ENCODE results near the gene TMEM132C. TPM values are rescaled to one million over a fixed set of nuclear protein-coding genes. Genes with fewer than 3 reads are reported as not detected.

Gene TMEM132C
- total and polyA plus RNA-seq, 2 experiments from 2014 or later, result not detected

DNA sequence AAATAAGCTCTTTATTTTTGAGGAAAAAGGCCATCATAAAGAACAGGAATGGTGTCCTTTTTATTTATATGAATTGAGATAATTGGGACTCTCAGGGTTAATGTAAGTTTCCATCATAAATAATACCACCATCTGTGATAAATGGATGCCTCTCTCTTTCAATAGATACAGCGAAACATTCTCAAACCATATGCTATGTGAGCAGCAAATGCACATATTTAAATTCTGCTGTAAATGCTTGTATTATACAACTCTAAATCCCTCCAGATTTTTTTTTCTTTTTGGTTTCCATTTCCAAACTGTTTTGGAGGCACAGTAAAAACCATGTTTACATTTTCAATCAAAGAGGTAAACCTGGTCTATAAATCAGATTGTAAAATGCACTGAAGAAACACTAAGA, 132.3 kb downstream of the TMEM132C start:
- Histone ChIP-seq H3K36me3 (ENCODE audit: insufficient read depth) (peaks cover 3% of the 10 kb centered on the region; the same call in 1 of the 2 replicates), H3F3A (replicated peaks; ENCODE audit: low read depth) (no peaks in the 10 kb centered on the region), H4K20me1 (replicated peaks; ENCODE audit: insufficient read depth) (no peaks in the 10 kb centered on the region), H3K9me2 (ENCODE audit: insufficient read depth) (no peaks in the 10 kb centered on the region), H3K27me3 (ENCODE audit: insufficient read depth) (no peaks in the 10 kb centered on the region), H3K4me1 (ENCODE audit: insufficient read depth) (no peaks in the 10 kb centered on the region), H3K4me3 (no peak overlapping the region), H2AFZ (no peak overlapping the region), H3K4me2 (no peak overlapping the region), H3K27ac (ENCODE audit: low read depth) (no peak overlapping the region), H3K79me2 (replicated peaks; ENCODE audit: insufficient read depth) (no peaks in the 10 kb centered on the region)
- Mint-ChIP-seq H3K27me3 (ENCODE audit: insufficient read depth, low read depth, poor library complexity) (peaks cover 3% of the 10 kb centered on the region), H3K4me3 (no peak overlapping the region), H3K36me3 (ENCODE audit: low read depth) (peaks cover 34% of the 10 kb centered on the region), H3K4me1 (no peaks in the 10 kb centered on the region), H3K27ac (no peak overlapping the region), H3K9me3 (peaks cover 98% of the 10 kb centered on the region)
- no peak for ATAC-seq
- DNase-seq (ENCODE audit: low spot score), result no peak
- TF ChIP-seq CREB1 (CRISPR knock-in tag; IDR thresholded peaks at IDR 0.05; ENCODE audit: low read depth) (no peak), ZNF114 (CRISPR knock-in tag; IDR thresholded peaks at IDR 0.05) (no peak), JUNB (IDR thresholded peaks at IDR 0.05; ENCODE audit: unreplicated experiment) (no peak)

DNA sequence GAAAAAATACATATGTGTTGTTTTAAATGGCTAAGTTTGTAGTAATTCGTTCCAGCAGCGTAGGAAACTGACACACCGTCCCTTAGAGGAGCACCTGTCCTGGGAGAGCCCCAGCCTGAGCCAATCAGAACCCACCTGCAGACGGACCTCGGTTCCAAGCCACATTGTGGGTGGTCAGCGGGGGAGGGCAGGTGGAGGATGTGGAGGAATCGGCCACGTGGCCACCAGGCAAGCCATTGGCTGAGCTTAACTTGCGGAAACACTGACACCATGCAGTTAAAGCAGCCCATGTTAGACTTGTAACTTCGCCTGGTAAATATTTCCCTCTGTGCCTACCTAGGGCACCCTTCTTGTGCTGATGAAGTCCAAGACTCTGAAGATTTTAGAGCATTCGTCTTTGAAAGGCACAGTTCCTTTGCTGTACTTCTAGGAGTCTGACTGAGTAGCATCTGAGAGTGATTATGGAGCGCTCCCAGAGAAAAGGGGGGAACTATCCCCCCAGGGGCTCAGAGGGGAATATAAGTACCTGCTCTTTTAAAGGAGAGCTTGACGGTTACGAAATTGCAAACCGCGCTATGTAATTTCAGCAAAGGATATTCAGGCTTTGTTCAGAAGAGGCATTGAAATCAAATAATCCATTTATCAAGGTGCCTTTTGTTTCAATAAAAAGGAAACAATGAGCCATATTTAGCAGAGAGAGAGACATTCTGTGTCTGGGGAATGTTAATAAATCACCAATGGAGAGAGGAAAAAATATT, 135.7 kb downstream of the TMEM132C start:
- no peak overlapping the region for H3K4me3 ChIP-seq
- H3K4me1 ChIP-seq (ENCODE audit: insufficient read depth), result no peaks in the 10 kb centered on the region
- H3K9me2 ChIP-seq (ENCODE audit: insufficient read depth), result no peaks in the 10 kb centered on the region
- no peak overlapping the region for H3K4me2 ChIP-seq
- no peaks in the 10 kb centered on the region for H3K27me3 ChIP-seq (ENCODE audit: insufficient read depth)
- Mint-ChIP-seq H3K4me1 (no peaks in the 10 kb centered on the region), H3K4me3 (no peak overlapping the region), H3K27me3 (ENCODE audit: insufficient read depth, low read depth, poor library complexity) (peaks cover 7% of the 10 kb centered on the region), H3K9me3 (peaks cover 100% of the 10 kb centered on the region), H3K36me3 (ENCODE audit: low read depth) (peaks cover 55% of the 10 kb centered on the region), H3K27ac (no peak overlapping the region)
- DNase-seq (ENCODE audit: low spot score) (no peak), ATAC-seq (no peak)
- no peaks in the 10 kb centered on the region for H3F3A ChIP-seq (replicated peaks; ENCODE audit: low read depth)
- H3K27ac ChIP-seq (ENCODE audit: low read depth), result no peak overlapping the region
- H3K36me3 ChIP-seq (ENCODE audit: insufficient read depth), result peaks cover 3% of the 10 kb centered on the region; the same call in 1 of the 2 replicates
- no peaks in the 10 kb centered on the region for H4K20me1 ChIP-seq (replicated peaks; ENCODE audit: insufficient read depth)
- no peak overlapping the region for H2AFZ ChIP-seq
- no peaks in the 10 kb centered on the region for H3K79me2 ChIP-seq (replicated peaks; ENCODE audit: insufficient read depth)
- TF ChIP-seq STAT1 (IDR thresholded peaks at IDR 0.05; ENCODE audit: unreplicated experiment), result no peak
- no peak for TF ChIP-seq ZNF331 (CRISPR knock-in tag; IDR thresholded peaks at IDR 0.05; ENCODE audit: low read depth)
- TF ChIP-seq, protein P1, sequence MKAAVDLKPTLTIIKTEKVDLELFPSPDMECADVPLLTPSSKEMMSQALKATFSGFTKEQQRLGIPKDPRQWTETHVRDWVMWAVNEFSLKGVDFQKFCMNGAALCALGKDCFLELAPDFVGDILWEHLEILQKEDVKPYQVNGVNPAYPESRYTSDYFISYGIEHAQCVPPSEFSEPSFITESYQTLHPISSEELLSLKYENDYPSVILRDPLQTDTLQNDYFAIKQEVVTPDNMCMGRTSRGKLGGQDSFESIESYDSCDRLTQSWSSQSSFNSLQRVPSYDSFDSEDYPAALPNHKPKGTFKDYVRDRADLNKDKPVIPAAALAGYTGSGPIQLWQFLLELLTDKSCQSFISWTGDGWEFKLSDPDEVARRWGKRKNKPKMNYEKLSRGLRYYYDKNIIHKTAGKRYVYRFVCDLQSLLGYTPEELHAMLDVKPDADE (IDR thresholded peaks at IDR 0.05), result no peak
- no peak for TF ChIP-seq POLR2AphosphoS5 (IDR thresholded peaks at IDR 0.05; ENCODE audit: low read depth)
- TF ChIP-seq, protein P2, sequence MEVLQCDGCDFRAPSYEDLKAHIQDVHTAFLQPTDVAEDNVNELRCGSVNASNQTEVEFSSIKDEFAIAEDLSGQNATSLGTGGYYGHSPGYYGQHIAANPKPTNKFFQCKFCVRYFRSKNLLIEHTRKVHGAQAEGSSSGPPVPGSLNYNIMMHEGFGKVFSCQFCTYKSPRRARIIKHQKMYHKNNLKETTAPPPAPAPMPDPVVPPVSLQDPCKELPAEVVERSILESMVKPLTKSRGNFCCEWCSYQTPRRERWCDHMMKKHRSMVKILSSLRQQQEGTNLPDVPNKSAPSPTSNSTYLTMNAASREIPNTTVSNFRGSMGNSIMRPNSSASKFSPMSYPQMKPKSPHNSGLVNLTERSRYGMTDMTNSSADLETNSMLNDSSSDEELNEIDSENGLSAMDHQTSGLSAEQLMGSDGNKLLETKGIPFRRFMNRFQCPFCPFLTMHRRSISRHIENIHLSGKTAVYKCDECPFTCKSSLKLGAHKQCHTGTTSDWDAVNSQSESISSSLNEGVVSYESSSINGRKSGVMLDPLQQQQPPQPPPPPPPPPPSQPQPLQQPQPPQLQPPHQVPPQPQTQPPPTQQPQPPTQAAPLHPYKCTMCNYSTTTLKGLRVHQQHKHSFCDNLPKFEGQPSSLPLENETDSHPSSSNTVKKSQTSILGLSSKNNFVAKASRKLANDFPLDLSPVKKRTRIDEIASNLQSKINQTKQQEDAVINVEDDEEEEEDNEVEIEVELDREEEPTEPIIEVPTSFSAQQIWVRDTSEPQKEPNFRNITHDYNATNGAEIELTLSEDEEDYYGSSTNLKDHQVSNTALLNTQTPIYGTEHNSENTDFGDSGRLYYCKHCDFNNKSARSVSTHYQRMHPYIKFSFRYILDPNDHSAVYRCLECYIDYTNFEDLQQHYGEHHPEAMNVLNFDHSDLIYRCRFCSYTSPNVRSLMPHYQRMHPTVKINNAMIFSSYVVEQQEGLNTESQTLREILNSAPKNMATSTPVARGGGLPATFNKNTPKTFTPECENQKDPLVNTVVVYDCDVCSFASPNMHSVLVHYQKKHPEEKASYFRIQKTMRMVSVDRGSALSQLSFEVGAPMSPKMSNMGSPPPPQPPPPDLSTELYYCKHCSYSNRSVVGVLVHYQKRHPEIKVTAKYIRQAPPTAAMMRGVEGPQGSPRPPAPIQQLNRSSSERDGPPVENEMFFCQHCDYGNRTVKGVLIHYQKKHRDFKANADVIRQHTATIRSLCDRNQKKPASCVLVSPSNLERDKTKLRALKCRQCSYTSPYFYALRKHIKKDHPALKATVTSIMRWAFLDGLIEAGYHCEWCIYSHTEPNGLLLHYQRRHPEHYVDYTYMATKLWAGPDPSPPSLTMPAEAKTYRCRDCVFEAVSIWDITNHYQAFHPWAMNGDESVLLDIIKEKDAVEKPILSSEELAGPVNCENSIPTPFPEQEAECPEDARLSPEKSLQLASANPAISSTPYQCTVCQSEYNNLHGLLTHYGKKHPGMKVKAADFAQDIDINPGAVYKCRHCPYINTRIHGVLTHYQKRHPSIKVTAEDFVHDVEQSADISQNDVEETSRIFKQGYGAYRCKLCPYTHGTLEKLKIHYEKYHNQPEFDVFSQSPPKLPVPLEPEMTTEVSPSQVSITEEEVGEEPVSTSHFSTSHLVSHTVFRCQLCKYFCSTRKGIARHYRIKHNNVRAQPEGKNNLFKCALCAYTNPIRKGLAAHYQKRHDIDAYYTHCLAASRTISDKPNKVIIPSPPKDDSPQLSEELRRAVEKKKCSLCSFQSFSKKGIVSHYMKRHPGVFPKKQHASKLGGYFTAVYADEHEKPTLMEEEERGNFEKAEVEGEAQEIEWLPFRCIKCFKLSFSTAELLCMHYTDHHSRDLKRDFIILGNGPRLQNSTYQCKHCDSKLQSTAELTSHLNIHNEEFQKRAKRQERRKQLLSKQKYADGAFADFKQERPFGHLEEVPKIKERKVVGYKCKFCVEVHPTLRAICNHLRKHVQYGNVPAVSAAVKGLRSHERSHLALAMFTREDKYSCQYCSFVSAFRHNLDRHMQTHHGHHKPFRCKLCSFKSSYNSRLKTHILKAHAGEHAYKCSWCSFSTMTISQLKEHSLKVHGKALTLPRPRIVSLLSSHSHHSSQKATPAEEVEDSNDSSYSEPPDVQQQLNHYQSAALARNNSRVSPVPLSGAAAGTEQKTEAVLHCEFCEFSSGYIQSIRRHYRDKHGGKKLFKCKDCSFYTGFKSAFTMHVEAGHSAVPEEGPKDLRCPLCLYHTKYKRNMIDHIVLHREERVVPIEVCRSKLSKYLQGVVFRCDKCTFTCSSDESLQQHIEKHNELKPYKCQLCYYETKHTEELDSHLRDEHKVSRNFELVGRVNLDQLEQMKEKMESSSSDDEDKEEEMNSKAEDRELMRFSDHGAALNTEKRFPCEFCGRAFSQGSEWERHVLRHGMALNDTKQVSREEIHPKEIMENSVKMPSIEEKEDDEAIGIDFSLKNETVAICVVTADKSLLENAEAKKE (CRISPR knock-in tag; IDR thresholded peaks at IDR 0.05), result no peak
- TF ChIP-seq EZH2 (IDR thresholded peaks at IDR 0.05; ENCODE audit: low read depth, unreplicated experiment), result no peak
- no peak for TF ChIP-seq NANOG (IDR thresholded peaks at IDR 0.05; ENCODE audit: borderline replicate concordance)
- TF ChIP-seq CREB1 (CRISPR knock-in tag; IDR thresholded peaks at IDR 0.05; ENCODE audit: low read depth), result no peak
- no peak for TF ChIP-seq ZNF114 (CRISPR knock-in tag; IDR thresholded peaks at IDR 0.05)
- TF ChIP-seq EZH2phosphoT487 (IDR thresholded peaks at IDR 0.05; ENCODE audit: unreplicated experiment), result no peak
- TF ChIP-seq, protein P3, sequence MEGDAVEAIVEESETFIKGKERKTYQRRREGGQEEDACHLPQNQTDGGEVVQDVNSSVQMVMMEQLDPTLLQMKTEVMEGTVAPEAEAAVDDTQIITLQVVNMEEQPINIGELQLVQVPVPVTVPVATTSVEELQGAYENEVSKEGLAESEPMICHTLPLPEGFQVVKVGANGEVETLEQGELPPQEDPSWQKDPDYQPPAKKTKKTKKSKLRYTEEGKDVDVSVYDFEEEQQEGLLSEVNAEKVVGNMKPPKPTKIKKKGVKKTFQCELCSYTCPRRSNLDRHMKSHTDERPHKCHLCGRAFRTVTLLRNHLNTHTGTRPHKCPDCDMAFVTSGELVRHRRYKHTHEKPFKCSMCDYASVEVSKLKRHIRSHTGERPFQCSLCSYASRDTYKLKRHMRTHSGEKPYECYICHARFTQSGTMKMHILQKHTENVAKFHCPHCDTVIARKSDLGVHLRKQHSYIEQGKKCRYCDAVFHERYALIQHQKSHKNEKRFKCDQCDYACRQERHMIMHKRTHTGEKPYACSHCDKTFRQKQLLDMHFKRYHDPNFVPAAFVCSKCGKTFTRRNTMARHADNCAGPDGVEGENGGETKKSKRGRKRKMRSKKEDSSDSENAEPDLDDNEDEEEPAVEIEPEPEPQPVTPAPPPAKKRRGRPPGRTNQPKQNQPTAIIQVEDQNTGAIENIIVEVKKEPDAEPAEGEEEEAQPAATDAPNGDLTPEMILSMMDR (conservative IDR thresholded peaks at IDR 0.05; ENCODE audit: low read depth in 2 of 2), result no peak
- TF ChIP-seq JUNB (IDR thresholded peaks at IDR 0.05; ENCODE audit: unreplicated experiment), result no peak

Measured in GM23338 (cell line).